AG04450 (cell line): ENCODE data around the gene CTCFL. TPM values are rescaled to one million over a fixed set of nuclear protein-coding genes. Genes with fewer than 3 reads are reported as not detected.

Experiments used
- CTCF ChIA-PET: fragments of 300-600, 350-600 bp; formaldehyde crosslinking; extraction: SDS; loops from one replicate; lab custom pipeline; 2022; ENCODE audit warnings: antibody characterized with exemption, inconsistent platforms; lab: Charles Lee
- POLR2A ChIA-PET: fragments of 350-600 bp; formaldehyde crosslinking; extraction: SDS; loops from one replicate; lab custom pipeline; 2021; ENCODE audit warnings: antibody characterized with exemption, inconsistent platforms; lab: Yijun Ruan, JAX
- DNase-seq: peaks from one replicate; pipeline ENCODE4 v3.0.0-alpha.2; 2011; ENCODE audit warnings: low read depth, low spot score
- H3K27ac ChIP-seq: one replicate; pipeline ENCODE4 v1.5.1; 2012; ENCODE audit warnings: low read depth, low read length, control low read depth
- H3K27me3 ChIP-seq: one replicate; pipeline ENCODE4 v1.6.0; 2012; ENCODE audit warnings: low read length; ENCODE audit not compliant: control insufficient read depth, insufficient read depth
- H3K4me3 ChIP-seq: 2 replicates; pipeline ENCODE4 v1.5.1; 2011; ENCODE audit warnings: mild to moderate bottlenecking, low read depth, low read length, control low read depth
- H3K9me3 ChIP-seq: 2 replicates; pipeline ENCODE4 v1.5.1; 2012; ENCODE audit warnings: low read length; ENCODE audit not compliant: control insufficient read depth, insufficient read depth
- polyA plus RNA-seq: library from polyadenylated mRNA; depleted of rRNA; stranded (reverse); fragments of >200 nt; gene quantifications from 2 replicates; pipeline ENCODE4 v1.2.3, GENCODE V29; 2011
- TF ChIP-seq, protein P1 (sequence below): IDR thresholded peaks from 2 replicates; pipeline ENCODE4 v1.5.1; 2011; ENCODE audit warnings: low read depth, low read length, control low read depth, inconsistent platforms

Gene CTCFL
- polyA plus RNA-seq, 1 experiment, result not detected

DNA sequence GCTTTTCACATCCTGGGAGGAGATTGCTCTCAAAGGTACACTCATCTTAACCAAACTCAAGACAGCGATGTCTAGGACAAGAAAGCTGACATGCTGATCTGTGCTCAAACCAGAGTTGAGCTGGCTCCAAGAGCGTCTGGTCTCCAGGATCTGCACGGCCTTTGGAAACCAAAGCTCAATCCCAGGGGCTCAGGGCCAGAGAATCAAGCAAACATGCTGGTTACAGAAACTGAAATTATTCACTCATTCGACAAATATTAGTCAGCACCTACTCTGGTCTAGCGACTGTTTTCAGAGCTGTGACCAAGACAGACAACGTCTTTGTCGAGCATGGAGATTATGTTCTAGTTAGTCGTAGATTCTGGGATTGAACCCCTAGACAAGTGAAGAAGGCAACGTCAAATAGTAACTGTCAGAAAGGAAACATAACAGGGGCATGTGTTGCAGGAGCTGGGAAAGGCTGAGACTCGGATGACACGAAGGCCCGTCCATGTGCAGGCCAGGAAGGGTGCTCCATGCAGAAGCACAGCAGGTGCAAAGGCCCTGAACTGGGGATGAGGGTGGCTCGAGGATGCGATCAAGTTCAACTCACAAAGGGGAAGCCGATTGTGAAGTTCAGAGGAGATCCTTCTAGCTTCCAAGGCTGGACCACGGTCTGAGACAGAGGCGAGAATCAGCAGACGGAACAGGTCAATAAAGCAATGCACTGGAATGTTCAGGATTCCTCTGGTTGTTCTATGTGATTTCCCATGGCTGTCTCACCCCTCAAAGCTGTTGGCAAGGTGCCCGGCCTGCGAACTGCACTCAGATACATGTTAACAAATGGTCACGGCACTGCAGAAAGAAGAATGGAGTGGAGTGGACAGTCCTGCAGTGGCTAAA is 23.5 kb upstream of the CTCFL start:
- Histone ChIP-seq H3K27me3 (peaks cover 3% of the 10 kb centered on the region), H3K4me3 (no peak overlapping the region), H3K9me3 (no peaks in the 10 kb centered on the region), H3K27ac (no peak overlapping the region)
- DNase-seq, result no peak
- TF ChIP-seq, protein P1, sequence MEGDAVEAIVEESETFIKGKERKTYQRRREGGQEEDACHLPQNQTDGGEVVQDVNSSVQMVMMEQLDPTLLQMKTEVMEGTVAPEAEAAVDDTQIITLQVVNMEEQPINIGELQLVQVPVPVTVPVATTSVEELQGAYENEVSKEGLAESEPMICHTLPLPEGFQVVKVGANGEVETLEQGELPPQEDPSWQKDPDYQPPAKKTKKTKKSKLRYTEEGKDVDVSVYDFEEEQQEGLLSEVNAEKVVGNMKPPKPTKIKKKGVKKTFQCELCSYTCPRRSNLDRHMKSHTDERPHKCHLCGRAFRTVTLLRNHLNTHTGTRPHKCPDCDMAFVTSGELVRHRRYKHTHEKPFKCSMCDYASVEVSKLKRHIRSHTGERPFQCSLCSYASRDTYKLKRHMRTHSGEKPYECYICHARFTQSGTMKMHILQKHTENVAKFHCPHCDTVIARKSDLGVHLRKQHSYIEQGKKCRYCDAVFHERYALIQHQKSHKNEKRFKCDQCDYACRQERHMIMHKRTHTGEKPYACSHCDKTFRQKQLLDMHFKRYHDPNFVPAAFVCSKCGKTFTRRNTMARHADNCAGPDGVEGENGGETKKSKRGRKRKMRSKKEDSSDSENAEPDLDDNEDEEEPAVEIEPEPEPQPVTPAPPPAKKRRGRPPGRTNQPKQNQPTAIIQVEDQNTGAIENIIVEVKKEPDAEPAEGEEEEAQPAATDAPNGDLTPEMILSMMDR, result no peak
- POLR2A ChIA-PET, result no interaction called here
- CTCF ChIA-PET, result no interaction called here

DNA sequence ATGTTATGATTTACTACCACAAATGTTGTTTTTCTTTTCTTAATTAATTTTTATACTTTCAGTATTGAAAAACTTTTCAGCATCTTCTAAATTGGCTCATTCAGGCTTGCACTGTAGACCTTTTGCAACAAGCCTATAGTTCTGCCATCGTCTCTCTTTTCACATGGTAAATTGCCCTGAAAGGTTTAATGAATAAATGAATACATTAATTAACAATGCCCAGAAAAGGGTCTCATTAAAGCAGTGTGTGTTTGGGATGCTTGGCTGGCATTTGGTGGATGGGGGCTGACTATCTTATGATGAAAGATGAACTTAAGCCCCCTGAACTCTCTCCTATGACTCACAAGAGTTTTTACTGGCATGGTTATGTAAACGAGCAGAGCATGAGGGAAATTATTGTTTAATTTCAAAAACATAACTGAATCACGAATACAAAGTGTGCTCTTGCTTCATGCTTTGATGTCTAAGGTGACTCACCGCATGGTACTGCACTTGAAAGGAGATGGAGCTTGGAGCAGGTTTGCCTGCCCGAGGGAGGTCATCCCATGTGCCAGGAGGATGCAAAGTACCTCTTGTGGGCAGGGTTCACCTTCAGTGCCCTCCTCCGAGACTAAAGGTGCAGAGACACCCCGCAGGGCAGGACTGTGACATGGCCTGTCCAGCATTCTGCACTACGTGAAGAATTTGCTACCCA is 22.2 kb upstream of the CTCFL start:
- Histone ChIP-seq H3K27me3 (peaks cover 3% of the 10 kb centered on the region), H3K4me3 (no peak overlapping the region), H3K27ac (no peak overlapping the region), H3K9me3 (no peaks in the 10 kb centered on the region)
- TF ChIP-seq, protein P1, result no peak
- POLR2A ChIA-PET, result no interaction called here
- no peak for DNase-seq
- CTCF ChIA-PET, result interaction anchor here (0.6 kb wide), 1 partner anchor 900 kb away, joined by 3 read pairs; no protein-coding TSS in a partner anchor

DNA sequence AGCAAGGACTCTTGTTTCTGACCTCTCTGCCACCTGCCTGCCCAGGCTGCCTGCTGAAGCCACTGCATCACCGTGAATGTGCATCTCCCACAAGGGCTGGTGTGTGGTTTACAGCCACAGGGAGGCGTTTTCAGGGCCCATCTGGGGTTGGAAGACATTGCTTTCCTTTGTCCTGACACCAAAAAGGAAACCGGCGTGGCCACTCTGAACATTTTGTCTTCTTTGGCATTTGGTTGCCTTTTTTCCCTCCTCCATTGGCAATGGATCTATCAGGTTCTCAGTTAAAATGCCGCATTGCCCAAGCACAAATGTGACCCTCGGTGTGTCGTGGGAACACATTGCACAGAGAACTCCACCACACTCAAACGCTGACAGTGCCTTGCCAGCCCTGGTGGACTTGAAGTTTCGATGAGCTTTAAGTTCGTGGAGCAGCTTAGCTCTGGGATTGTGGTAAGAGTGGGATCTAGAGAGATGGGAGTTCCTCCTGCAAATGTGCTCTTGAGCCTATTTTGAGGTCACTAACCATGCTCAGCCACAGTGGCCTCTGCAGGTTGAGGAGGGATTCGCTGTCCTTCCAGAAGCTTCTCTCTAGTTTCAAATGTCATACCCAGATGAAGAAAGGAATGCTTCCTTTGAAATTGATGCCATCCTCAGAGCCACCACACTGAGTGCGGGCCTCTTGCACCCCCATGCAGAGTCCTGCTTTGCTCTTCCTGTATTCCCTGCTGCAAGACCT is 21.2 kb upstream of the CTCFL start:
- H3K27ac ChIP-seq, result no peak overlapping the region
- peaks cover 6% of the 10 kb centered on the region for H3K27me3 ChIP-seq
- no peak for DNase-seq
- ChIA-PET POLR2A (no interaction called here), CTCF (no interaction called here)
- no peak overlapping the region for H3K4me3 ChIP-seq
- H3K9me3 ChIP-seq, result no peaks in the 10 kb centered on the region
- TF ChIP-seq, protein P1, result no peak

DNA sequence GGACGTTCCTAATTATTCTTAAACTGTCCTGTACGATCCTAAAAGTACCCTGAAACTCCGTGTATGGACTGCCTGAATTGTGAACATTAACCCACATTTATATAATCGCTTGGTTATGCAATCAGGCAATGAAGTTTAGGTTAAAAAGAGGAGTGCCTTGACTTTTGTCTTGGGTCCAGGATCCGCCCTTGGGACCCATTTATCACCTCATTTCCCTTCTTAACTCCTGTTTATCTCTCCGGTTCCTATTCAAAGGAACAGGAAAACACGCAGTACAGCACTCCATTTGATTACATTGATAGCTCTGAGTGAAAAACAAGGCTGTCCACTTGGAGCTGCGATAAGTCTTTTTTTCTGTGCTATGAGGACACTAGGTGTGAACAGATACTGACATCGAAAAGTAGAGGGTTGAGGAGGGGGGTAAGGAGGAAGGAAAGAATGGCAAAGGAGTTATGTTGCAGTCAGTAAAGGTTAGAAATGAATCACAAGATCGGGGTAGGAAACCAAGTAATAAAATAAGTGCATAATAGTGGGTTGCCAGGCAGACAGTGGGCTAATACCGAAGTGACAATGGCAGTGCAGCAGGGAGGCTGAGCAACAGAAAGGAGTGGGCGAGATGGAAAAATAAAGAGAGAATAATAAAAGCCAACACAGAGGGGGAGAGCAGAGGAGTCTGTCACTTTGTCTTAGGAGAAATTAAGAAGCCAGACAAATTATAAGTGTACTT is 20.1 kb upstream of the CTCFL start:
- ChIA-PET POLR2A (no interaction called here), CTCF (interaction anchor here (0.6 kb wide), 1 partner anchor 20 kb away, joined by 3 read pairs; no protein-coding TSS in a partner anchor)
- TF ChIP-seq, protein P1, result no peak
- no peaks in the 10 kb centered on the region for H3K9me3 ChIP-seq
- no peak overlapping the region for H3K4me3 ChIP-seq
- no peak overlapping the region for H3K27ac ChIP-seq
- DNase-seq, result no peak
- peaks cover 6% of the 10 kb centered on the region for H3K27me3 ChIP-seq
